Breast epithelium (tissue), 4 donors: ENCODE data around the gene FAAP24. TPM values are rescaled to one million over a fixed set of nuclear protein-coding genes. Genes with fewer than 3 reads are reported as not detected.
"Not testable (repeated sequence)": the region's sequence is repeated elsewhere in the genome, so short reads cannot be mapped to it uniquely, and the experiment has no call there.

Experiments used
- DNase-seq, 2 donors: peaks; one replicate each; pipeline ENCODE4 v3.0.0-alpha.2; 2019; ENCODE audit warnings: low spot score in 2 of 2
- H3K27ac ChIP-seq, 2 donors: fragments of 200-600 bp; sonication (generic) in 1 of 2; one replicate each; pipeline ENCODE4 v1.5.1; 2016 to 2019; ENCODE audit warnings: mild to moderate bottlenecking in 1 of 2
- H3K27me3 ChIP-seq, 2 donors: fragments of 200-600 bp; sonication (generic) in 1 of 2; one replicate each; pipeline versions ENCODE4 v1.5.1 to v1.6.0; 2017 to 2019; ENCODE audit warnings: control low read depth in 1 of 2, mild to moderate bottlenecking in 1 of 2
- H3K36me3 ChIP-seq: fragments of 200-600 bp; one replicate; pipeline ENCODE4 v1.5.1; 2019
- H3K4me1 ChIP-seq, 2 donors: fragments of 200-600 bp; sonication (generic); one replicate each; pipeline ENCODE4 v1.5.1; 2016 to 2019; ENCODE audit warnings: control low read depth in 1 of 2
- H3K4me3 ChIP-seq, 3 donors: fragments of 200-600 bp; sonication (generic); 1 replicate in 2 of 3; 2 replicates in 1 of 3; pipeline ENCODE4 v1.5.1; 2016 to 2019; ENCODE audit warnings: mild to moderate bottlenecking in 3 of 3, moderate library complexity in 2 of 3
- H3K9me3 ChIP-seq, 2 donors: fragments of 200-600 bp; sonication (generic) in 1 of 2; one replicate each; pipeline ENCODE4 v1.5.1; 2016 to 2019; ENCODE audit warnings: control low read depth in 1 of 2
- POLR2A ChIP-seq: fragments of 450-650 bp; IDR thresholded peaks from one replicate; pipeline ENCODE4 v1.6.1; 2016; ENCODE audit warnings: antibody characterized with exemption, mild to moderate bottlenecking, moderate library complexity
- POLR2AphosphoS5 ChIP-seq, 3 donors: sonication (generic); formaldehyde crosslinking; IDR thresholded peaks; one replicate each; pipeline ENCODE4 v1.6.1; 2017; ENCODE audit warnings: antibody characterized with exemption in 3 of 3
- intact Hi-C: fragments of 100-400 bp; cut with DNase I; formaldehyde crosslinking; loops from one replicate; pipeline ENCODE4 v1.15.1; 2023; ENCODE audit warnings: low total_unique reads
- total RNA-seq, 3 donors: library from RNA; depleted of rRNA; stranded (reverse); fragments of >200 nt; gene quantifications; one replicate each; pipeline ENCODE4 v1.1.0, GENCODE V29; 2016
- TF ChIP-seq, protein P1 (sequence below), 3 donors: fragments of 450-650 bp; IDR thresholded peaks; one replicate each; pipeline ENCODE4 v1.5.1; 2016 to 2017; ENCODE audit warnings: antibody characterized with exemption in 3 of 3, mild to moderate bottlenecking in 3 of 3, moderate library complexity in 3 of 3

Gene FAAP24
- total RNA-seq, 3 donors from 2014 or later = 0.73 to 2.3 (median 1.8) TPM

GRCh38 chr19:32971012-32971595 is 938 bp upstream of the FAAP24 start:
- Histone ChIP-seq H3K27me3 (no peaks in the 10 kb centered on the region), H3K4me3 (peak overlapping the region; percentile 79 to 86 (median 80)), H3K27ac (no peak overlapping the region), H3K4me1 (peaks cover 0 to 9% of the 10 kb centered on the region in 2 donors), H3K9me3 (no peaks in the 10 kb centered on the region), H3K36me3 (no peaks in the 10 kb centered on the region)
- no peak for DNase-seq
- no peak for TF ChIP-seq POLR2A
- TF ChIP-seq POLR2AphosphoS5 (IDR thresholded peaks at IDR 0.05) = no peak
- TF ChIP-seq, protein P1, sequence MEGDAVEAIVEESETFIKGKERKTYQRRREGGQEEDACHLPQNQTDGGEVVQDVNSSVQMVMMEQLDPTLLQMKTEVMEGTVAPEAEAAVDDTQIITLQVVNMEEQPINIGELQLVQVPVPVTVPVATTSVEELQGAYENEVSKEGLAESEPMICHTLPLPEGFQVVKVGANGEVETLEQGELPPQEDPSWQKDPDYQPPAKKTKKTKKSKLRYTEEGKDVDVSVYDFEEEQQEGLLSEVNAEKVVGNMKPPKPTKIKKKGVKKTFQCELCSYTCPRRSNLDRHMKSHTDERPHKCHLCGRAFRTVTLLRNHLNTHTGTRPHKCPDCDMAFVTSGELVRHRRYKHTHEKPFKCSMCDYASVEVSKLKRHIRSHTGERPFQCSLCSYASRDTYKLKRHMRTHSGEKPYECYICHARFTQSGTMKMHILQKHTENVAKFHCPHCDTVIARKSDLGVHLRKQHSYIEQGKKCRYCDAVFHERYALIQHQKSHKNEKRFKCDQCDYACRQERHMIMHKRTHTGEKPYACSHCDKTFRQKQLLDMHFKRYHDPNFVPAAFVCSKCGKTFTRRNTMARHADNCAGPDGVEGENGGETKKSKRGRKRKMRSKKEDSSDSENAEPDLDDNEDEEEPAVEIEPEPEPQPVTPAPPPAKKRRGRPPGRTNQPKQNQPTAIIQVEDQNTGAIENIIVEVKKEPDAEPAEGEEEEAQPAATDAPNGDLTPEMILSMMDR (IDR thresholded peaks at IDR 0.05) = no peak
- intact Hi-C loops = no loop called here

- no peaks in the 10 kb centered on the region for H3K9me3 ChIP-seq
- H3K36me3 ChIP-seq = no peaks in the 10 kb centered on the region
- no peak for TF ChIP-seq POLR2A
- TF ChIP-seq, protein P1 (IDR thresholded peaks at IDR 0.05) = peak; percentile 56 to 72 (median 59)
- no peak overlapping the region for H3K4me3 ChIP-seq
- no peaks in the 10 kb centered on the region for H3K4me1 ChIP-seq
- H3K27me3 ChIP-seq = no peaks in the 10 kb centered on the region
- DNase-seq = peak; percentile 32 to 79
- peak overlapping the region; percentile 73 to 75 for H3K27ac ChIP-seq
- intact Hi-C loops = no loop called here
Observed at GRCh38 chr19:32976223-32976805, 4.3 kb downstream of the FAAP24 start.

GRCh38 chr19:32977280-32977679 is 5.2 kb downstream of the FAAP24 start:
- intact Hi-C loops = no loop called here
- Histone ChIP-seq H3K36me3 (no peaks in the 10 kb centered on the region), H3K4me3 (no peak overlapping the region), H3K4me1 (no peaks in the 10 kb centered on the region), H3K27ac (peak overlapping the region; percentile 73 to 75), H3K9me3 (no peaks in the 10 kb centered on the region), H3K27me3 (no peaks in the 10 kb centered on the region)
- DNase-seq = peak in 1 of 2 donors; percentile 60
- TF ChIP-seq POLR2AphosphoS5 (IDR thresholded peaks at IDR 0.05) (peak in 1 of 3 donors; percentile 38), POLR2A (no peak)

DNA sequence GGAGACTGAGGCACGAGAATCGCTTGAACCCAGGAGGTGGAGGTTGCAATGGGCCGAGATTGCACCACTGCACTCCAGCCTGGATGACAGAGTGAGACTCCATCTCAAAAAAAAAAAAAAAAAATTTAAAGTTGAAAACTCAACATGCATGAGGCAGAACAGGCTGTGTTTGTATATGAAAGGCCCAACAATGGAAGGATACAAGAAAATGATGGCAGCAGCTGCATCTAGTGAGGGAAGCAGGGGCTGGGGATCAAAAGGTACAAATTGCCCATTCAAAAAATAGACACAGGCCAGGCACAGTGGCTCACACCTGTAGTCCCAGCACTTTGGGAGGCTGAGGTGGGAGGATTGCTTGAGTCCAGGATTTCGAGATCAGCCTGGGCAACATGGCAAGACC is 5.8 kb downstream of the FAAP24 start:
- intact Hi-C loops, DNase-seq, H3K4me3 ChIP-seq, H3K4me1 ChIP-seq, H3K27me3 ChIP-seq, H3K36me3 ChIP-seq, H3K9me3 ChIP-seq: not testable (repeated sequence)
- peak overlapping the region; percentile 64 to 73 for H3K27ac ChIP-seq

DNA sequence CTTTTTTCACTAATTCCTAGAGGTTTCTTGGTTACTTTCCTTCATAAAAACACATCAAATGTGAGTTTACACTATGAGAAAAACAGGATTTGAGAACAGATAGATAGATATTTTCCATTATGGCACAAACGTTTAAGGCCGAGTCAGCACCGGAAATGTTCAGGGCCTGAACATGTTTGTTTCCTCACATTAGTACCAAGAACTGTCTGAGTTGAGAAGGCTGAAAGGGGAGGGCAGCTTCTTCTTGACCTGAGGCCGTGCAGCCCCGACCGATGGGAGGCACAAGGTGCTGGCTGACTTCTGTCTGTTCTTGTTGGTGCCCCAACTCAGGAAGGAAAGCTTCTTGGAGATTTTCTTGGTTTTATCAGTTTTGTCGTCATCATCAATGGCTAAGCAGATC is 7.8 kb downstream of the FAAP24 start:
- intact Hi-C loops, H3K4me1 ChIP-seq, H3K36me3 ChIP-seq, H3K4me3 ChIP-seq, H3K27ac ChIP-seq, H3K27me3 ChIP-seq, DNase-seq, H3K9me3 ChIP-seq: not testable (repeated sequence)

DNA sequence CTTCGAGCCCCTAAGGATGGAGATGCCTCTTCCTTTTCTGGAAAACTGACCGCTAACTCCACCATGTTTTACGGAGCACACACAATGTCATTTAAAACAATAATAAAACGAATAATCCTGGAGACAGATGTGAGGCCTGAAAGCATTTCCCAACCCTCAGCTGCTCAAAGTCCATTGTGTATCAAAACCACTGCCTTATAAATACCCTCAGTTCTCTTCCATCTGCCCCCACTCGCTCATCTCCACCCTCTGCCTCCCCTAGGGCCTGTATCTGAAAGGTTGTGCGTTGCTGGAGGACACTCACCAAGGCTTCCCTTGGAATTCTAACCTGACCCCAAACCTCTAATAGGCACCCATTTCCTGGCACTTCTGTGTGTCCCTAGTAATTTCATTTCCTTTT is 10.4 kb downstream of the FAAP24 start:
- H3K4me1 ChIP-seq, H3K27ac ChIP-seq, DNase-seq, intact Hi-C loops, H3K27me3 ChIP-seq, H3K9me3 ChIP-seq, H3K4me3 ChIP-seq, H3K36me3 ChIP-seq: not testable (repeated sequence)

DNA sequence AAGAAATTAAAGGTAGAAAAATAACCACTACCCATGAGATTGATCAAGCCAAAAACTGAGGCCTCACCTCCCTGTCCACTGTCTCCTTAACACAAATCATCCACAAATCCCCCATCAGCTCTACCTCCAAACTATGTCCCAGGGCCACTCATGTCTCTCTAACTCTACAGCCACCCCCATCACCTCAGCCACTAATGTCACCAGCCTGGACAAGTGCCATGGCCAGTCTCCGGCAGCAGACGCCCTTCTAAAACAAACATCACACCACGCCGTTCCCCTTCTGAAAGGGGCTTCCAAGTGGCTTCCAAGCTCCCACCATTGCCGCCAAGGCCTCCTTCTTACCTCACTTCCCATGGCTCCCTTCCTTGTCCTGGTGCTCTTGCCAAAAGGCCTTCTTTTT is 16.2 kb downstream of the FAAP24 start:
- intact Hi-C loops, H3K36me3 ChIP-seq, H3K27ac ChIP-seq, H3K9me3 ChIP-seq, H3K27me3 ChIP-seq, H3K4me3 ChIP-seq, DNase-seq, H3K4me1 ChIP-seq: not testable (repeated sequence)

GRCh38 chr19:32988724-32989123 is 16.7 kb downstream of the FAAP24 start:
- no peak overlapping the region for H3K4me3 ChIP-seq
- no peaks in the 10 kb centered on the region for H3K36me3 ChIP-seq
- no peaks in the 10 kb centered on the region for H3K4me1 ChIP-seq
- H3K27me3 ChIP-seq = no peaks in the 10 kb centered on the region
- no peak for DNase-seq
- no peak for TF ChIP-seq POLR2AphosphoS5 (IDR thresholded peaks at IDR 0.05)
- TF ChIP-seq POLR2A = no peak
- TF ChIP-seq, protein P1 (IDR thresholded peaks at IDR 0.05) = no peak
- intact Hi-C loops = no loop called here
- no peak overlapping the region for H3K27ac ChIP-seq
- no peaks in the 10 kb centered on the region for H3K9me3 ChIP-seq

- DNase-seq, H3K36me3 ChIP-seq, intact Hi-C loops, H3K27me3 ChIP-seq, H3K9me3 ChIP-seq, H3K27ac ChIP-seq, H3K4me3 ChIP-seq, H3K4me1 ChIP-seq: not testable (repeated sequence)
Observed at GRCh38 chr19:32995966-32996365, 23.9 kb downstream of the FAAP24 start.

DNA sequence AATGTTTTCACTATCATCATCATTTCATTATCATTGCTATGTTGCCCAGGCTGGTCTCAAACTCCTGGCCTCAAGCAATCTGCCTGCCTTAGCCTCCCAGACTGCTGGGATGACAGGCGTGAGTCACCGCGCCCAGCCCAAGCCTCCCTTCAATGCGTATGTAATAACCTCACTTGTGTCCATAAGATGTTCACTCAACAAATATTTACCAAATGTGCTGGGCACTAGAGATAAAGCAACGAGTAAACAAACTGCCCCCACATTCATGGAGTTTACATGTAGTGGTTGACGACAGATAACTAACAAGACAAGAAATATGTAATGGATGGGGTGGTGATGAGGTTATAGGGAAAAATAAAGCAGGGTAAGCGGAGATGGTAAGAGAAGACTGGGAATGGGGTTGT is 25.0 kb downstream of the FAAP24 start:
- H3K27me3 ChIP-seq, H3K36me3 ChIP-seq, H3K4me1 ChIP-seq, H3K9me3 ChIP-seq, intact Hi-C loops, H3K4me3 ChIP-seq, H3K27ac ChIP-seq: not testable (repeated sequence)
- peak; percentile 26 to 75 for DNase-seq
